Activated naive CD4-positive, alpha-beta T cell treated with anti-CD3 and anti-CD28 coated beads, Interleukin-2, amount 50 U/mL, for 72 hours (primary cell): ENCODE data around the gene INTS7. TPM values are rescaled to one million over a fixed set of nuclear protein-coding genes. Genes with fewer than 3 reads are reported as not detected.
"Not testable (repeated sequence)": the region's sequence is repeated elsewhere in the genome, so short reads cannot be mapped to it uniquely, and the experiment has no call there.

ENCODE experiments used
- ATAC-seq, 2 donors: fragments of 150-1000 bp; cut with Tn5 transposase; 2 replicates each; pipeline ENCODE4 v1.10.0; 2021; ENCODE audit warnings: mild to moderate bottlenecking in 2 of 2, moderate library complexity in 2 of 2
- DNase-seq, 2 donors: peaks; one replicate each; pipeline ENCODE4 v3.0.0; 2021 to 2022; ENCODE audit warnings: low spot score in 2 of 2
- H3K27ac Mint-ChIP-seq, 2 donors: one replicate each; pipeline ENCODE4 v1.8.0; 2022; ENCODE audit warnings: mild to moderate bottlenecking in 2 of 2, mixed read lengths in 2 of 2
- H3K36me3 Mint-ChIP-seq, 2 donors: one replicate each; pipeline ENCODE4 v1.8.0; 2022; ENCODE audit warnings: mixed read lengths in 2 of 2
- H3K9me3 Mint-ChIP-seq, 2 donors: one replicate each; pipeline ENCODE4 v1.8.0; 2022; ENCODE audit warnings: mixed read lengths in 2 of 2
- total RNA-seq, 2 donors: library from RNA; stranded (reverse); gene quantifications; one replicate each; pipeline ENCODE4 v1.2.3, GENCODE V29; 2022

INTS7 gene
- total RNA-seq, 2 donors from 2014 or later = 27.6 to 28.7 TPM

- Mint-ChIP-seq H3K9me3 (no peaks in the 10 kb centered on the region), H3K27ac (no peak overlapping the region), H3K36me3 (peaks cover 25 to 48% of the 10 kb centered on the region in 2 donors)
- no peak for DNase-seq
- ATAC-seq = no peak
These were observed 70.1 kb downstream of the INTS7 start for GRCh38 chr1:211965108-211965805.

GRCh38 chr1:211959680-211960079 is 75.7 kb downstream of the INTS7 start:
- DNase-seq (no peak), ATAC-seq (no peak)
- Mint-ChIP-seq H3K27ac (no peak overlapping the region), H3K9me3 (peaks cover 0 to 4% of the 10 kb centered on the region in 2 donors), H3K36me3 (peaks cover 35 to 67% of the 10 kb centered on the region in 2 donors)

GRCh38 chr1:211959221-211959620 is 76.1 kb downstream of the INTS7 start:
- ATAC-seq (no peak), DNase-seq (no peak)
- peaks cover 30 to 62% of the 10 kb centered on the region in 2 donors for H3K36me3 Mint-ChIP-seq
- no peak overlapping the region for H3K27ac Mint-ChIP-seq
- peaks cover 0 to 4% of the 10 kb centered on the region in 2 donors for H3K9me3 Mint-ChIP-seq

- not testable (repeated sequence) for H3K9me3 Mint-ChIP-seq, ATAC-seq, H3K27ac Mint-ChIP-seq, DNase-seq
- H3K36me3 Mint-ChIP-seq = peaks cover 14 to 32% of the 10 kb centered on the region in 2 donors
These were observed 81.3 kb downstream of the INTS7 start for GRCh38 chr1:211954028-211954427.

DNA sequence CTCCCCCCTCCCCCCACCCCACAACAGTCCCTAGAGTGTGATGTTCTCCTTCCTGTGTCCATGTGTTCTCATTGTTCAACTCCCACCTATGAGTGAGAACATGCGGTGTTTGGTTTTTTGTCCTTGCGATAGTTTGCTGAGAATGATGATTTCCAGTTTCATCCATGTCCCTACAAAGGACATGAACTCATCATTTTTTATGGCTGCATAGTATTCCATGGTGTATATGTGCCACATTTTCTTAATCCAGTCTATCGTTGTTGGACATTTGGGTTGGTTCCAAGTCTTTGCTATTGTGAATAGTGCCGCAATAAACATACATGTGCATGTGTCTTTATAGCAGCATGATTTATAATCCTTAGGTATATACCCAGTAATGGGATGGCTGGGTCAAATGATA is 81.8 kb downstream of the INTS7 start:
- not testable (repeated sequence) for H3K9me3 Mint-ChIP-seq, H3K27ac Mint-ChIP-seq, DNase-seq, ATAC-seq
- peaks cover 14 to 28% of the 10 kb centered on the region in 2 donors for H3K36me3 Mint-ChIP-seq

DNA sequence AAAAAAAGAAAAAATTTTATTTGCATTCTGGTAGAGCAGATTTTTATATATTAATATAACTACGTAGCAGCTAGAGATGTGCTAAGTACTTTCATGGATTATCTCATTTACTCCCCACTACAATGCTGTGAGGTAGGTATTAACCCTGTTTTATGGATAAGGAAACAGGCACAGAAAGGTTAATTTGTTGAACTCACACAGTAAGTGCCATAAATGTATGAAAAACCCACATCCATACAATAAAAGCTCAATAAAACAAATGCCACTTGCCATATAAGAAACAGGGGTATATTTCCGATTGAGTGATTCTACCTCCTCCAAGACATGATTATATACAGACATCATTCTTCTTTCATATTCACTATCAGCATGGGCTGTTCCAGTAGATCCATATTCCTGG is 83.1 kb downstream of the INTS7 start:
- DNase-seq (no peak), ATAC-seq (no peak)
- peaks cover 0 to 4% of the 10 kb centered on the region in 2 donors for H3K9me3 Mint-ChIP-seq
- H3K36me3 Mint-ChIP-seq = peaks cover 14 to 27% of the 10 kb centered on the region in 2 donors
- no peak overlapping the region for H3K27ac Mint-ChIP-seq

- H3K9me3 Mint-ChIP-seq = peaks cover 0 to 4% of the 10 kb centered on the region in 2 donors
- ATAC-seq = peak; percentile 43 to 79
These were observed 83.5 kb downstream of the INTS7 start for GRCh38 chr1:211951856-211952255.

GRCh38 chr1:211948377-211948776 is 87.0 kb downstream of the INTS7 start:
- ATAC-seq = no peak
- Mint-ChIP-seq H3K27ac (no peak overlapping the region), H3K36me3 (peaks cover 6 to 14% of the 10 kb centered on the region in 2 donors), H3K9me3 (no peaks in the 10 kb centered on the region)
- DNase-seq = no peak

More at GRCh38 chr1:211951856-211952255, 83.5 kb downstream of the INTS7 start:
- Mint-ChIP-seq H3K27ac (peak overlapping the region in 1 of 2 donors; percentile 23), H3K36me3 (peaks cover 9 to 23% of the 10 kb centered on the region in 2 donors)
- DNase-seq = no peak

DNA sequence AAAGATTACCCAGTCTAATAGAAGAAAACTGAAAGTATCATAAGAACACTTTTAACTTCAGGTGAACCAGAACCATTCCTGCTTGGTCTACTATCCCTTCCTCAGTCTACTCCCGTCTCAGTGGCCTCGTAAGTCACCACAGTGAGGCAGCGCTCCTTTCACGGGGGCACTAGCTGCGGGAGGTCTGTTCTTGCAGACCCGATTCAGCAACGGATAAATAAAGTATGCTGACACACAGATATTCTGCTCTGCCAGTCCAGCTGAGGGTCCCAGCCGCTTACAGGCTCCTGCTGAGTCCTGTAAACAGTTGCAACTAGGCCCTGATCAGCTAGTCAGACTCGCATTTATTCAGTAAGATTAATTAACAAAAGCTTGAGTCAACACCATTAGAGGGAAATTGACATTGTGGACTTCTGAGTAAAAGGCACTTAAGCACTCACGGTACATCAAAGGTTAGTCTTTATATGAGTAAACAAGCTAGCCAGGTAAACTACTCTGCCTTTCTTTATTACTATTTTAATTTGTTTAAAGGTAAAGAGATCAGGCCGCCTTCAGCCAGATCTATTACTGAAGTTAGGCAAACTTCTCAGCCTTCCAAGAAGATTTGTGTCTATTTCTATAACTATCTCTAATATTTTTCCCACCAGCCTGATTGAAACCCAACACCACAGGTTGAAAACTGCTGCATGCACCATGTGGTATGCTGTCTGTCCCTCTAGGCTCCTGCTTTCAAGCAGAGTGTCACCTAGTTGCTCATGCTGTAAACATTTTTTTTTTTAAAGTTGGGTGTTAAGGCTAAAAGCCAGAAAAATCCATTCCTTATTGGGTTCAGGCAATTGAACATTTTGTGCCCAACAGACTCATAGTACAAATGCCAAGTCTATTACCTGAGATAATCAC is 87.7 kb downstream of the INTS7 start:
- no peak for DNase-seq

GRCh38 chr1:211944733-211945500 is 90.4 kb downstream of the INTS7 start:
- ATAC-seq (no peak), DNase-seq (no peak)
- no peak overlapping the region for H3K27ac Mint-ChIP-seq
- H3K36me3 Mint-ChIP-seq = peaks cover 11 to 16% of the 10 kb centered on the region in 2 donors
- H3K9me3 Mint-ChIP-seq = no peaks in the 10 kb centered on the region

More for the DNA sequence above, 87.7 kb downstream of the INTS7 start:
- no peaks in the 10 kb centered on the region for H3K9me3 Mint-ChIP-seq
- no peak overlapping the region for H3K27ac Mint-ChIP-seq
- H3K36me3 Mint-ChIP-seq = peaks cover 6 to 14% of the 10 kb centered on the region in 2 donors
- ATAC-seq = no peak

DNA sequence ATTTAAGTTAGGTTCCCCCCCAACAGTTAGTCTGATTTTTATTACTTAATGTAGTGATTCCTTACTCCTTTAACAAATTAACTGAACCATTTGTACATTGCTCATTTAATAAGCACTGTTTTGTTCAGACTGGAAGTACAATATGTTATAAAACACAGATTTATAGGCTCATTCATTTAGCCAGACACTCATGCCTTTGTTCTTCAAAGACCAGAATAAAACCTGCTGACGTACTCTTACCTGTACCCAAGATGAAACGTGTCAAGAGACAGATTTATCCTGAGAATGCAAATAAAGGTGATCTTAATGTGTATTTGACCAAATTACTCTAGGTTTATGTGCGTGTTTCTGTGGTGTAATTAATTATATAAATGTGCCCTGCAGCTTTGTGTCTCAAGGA is 92.8 kb downstream of the INTS7 start:
- no peak for ATAC-seq
- peaks cover 12 to 16% of the 10 kb centered on the region in 2 donors for H3K36me3 Mint-ChIP-seq
- no peak overlapping the region for H3K27ac Mint-ChIP-seq
- no peaks in the 10 kb centered on the region for H3K9me3 Mint-ChIP-seq
- no peak for DNase-seq

DNA sequence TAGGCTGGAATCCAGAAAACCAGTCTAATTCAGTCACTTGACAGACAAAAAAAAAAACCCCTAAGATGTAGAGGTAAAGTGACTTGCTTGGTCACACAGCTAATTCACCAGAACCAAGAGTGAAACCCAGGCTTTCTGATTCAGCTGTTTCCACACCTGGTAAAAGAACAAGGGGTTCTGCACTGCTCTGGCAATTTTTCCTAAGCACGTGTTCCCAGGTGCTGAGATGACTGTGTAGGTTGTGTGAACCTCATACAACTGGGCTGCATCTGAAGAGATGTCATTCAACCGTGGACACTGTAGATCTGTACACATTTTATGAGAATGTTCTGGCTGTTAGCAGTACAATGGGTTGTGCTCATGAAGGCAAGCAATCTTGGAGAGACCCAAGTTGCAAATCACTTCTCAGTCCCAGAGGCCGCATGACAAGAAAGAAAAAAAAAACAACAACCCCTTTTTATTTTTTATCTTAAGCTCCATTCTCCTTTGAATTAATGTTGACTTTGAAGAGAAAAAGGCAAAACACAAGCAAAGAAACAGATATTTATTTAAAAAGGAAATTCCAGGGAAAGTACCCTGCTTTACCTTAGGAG is 95.4 kb downstream of the INTS7 start:
- DNase-seq (peak; percentile 44 to 64), ATAC-seq (peak; percentile 70 to 82)
- Mint-ChIP-seq H3K9me3 (no peaks in the 10 kb centered on the region), H3K27ac (no peak overlapping the region), H3K36me3 (peaks cover 12 to 16% of the 10 kb centered on the region in 2 donors)

GRCh38 chr1:211938561-211938997 is 96.8 kb downstream of the INTS7 start:
- no peaks in the 10 kb centered on the region for H3K9me3 Mint-ChIP-seq
- DNase-seq (no peak), ATAC-seq (no peak)
- H3K36me3 Mint-ChIP-seq = peaks cover 4 to 16% of the 10 kb centered on the region in 2 donors
- no peak overlapping the region for H3K27ac Mint-ChIP-seq

- H3K9me3 Mint-ChIP-seq, H3K27ac Mint-ChIP-seq, DNase-seq, ATAC-seq: not testable (repeated sequence)
- H3K36me3 Mint-ChIP-seq = peaks cover 4 to 16% of the 10 kb centered on the region in 2 donors
These were observed 97.9 kb downstream of the INTS7 start for GRCh38 chr1:211937422-211937821.

- peak overlapping the region; percentile 0 to 76 for H3K27ac Mint-ChIP-seq
- DNase-seq = peak; percentile 62 to 87
- peaks cover 0 to 4% of the 10 kb centered on the region in 2 donors for H3K36me3 Mint-ChIP-seq
- no peaks in the 10 kb centered on the region for H3K9me3 Mint-ChIP-seq
- ATAC-seq = peak; percentile 88 to 96
These were observed 99.8 kb downstream of the INTS7 start for GRCh38 chr1:211935448-211935970.
